Gastroesophageal sphincter (tissue), 4 donors: ENCODE data around the gene CAMSAP1. TPM values are rescaled to one million over a fixed set of nuclear protein-coding genes. Genes with fewer than 3 reads are reported as not detected.

ENCODE experiments used
- ATAC-seq: fragments of 150-250 bp; one replicate; pipeline ENCODE4 v1.9.1; 2016; ENCODE audit warnings: mild to moderate bottlenecking, moderate library complexity
- H3K27ac ChIP-seq, 4 donors: fragments of 200-600 bp; sonication (generic) in 3 of 4; 1 replicate in 3 of 4; 2 replicates in 1 of 4; pipeline ENCODE4 v1.5.1; 2016 to 2019
- H3K27me3 ChIP-seq: fragments of 200-600 bp; sonication (generic); one replicate; pipeline ENCODE4 v1.5.1; 2019
- H3K36me3 ChIP-seq, 2 donors: fragments of 200-600 bp; sonication (generic); one replicate each; pipeline ENCODE4 v1.5.1; 2019; ENCODE audit warnings: control low read depth in 1 of 2
- H3K4me1 ChIP-seq, 3 donors: fragments of 200-600 bp; sonication (generic); 1 replicate in 2 of 3; 2 replicates in 1 of 3; pipeline ENCODE4 v1.5.1; 2016 to 2019; ENCODE audit warnings: control low read depth in 2 of 3
- H3K4me3 ChIP-seq, 2 donors: fragments of 200-600 bp; sonication (generic); one replicate each; pipeline ENCODE4 v1.5.1; 2019; ENCODE audit warnings: mild to moderate bottlenecking in 1 of 2, moderate library complexity in 1 of 2
- H3K9me3 ChIP-seq, 3 donors: fragments of 200-600 bp; sonication (generic); one replicate each; pipeline ENCODE4 v1.5.1; 2017 to 2019; ENCODE audit warnings: control low read depth in 2 of 3
- CTCF ChIP-seq, 4 experiments: fragments of 200-600 bp in 2 of 4; fragments of 450-650 bp in 2 of 4; sonication (generic) in 1 of 4; IDR thresholded peaks; one replicate each; pipeline ENCODE4 v1.5.1; 2017 to 2019; ENCODE audit warnings: antibody characterized with exemption in 4 of 4, mild to moderate bottlenecking in 2 of 4, moderate library complexity in 2 of 4
- EP300 ChIP-seq: sonication (generic); formaldehyde crosslinking; IDR thresholded peaks from one replicate; pipeline ENCODE4 v1.6.1; 2017; ENCODE audit warnings: antibody characterized with exemption, mild to moderate bottlenecking
- POLR2A ChIP-seq, 2 donors: fragments of 450-650 bp; IDR thresholded peaks; one replicate each; pipeline ENCODE4 v1.6.1; 2017; ENCODE audit warnings: antibody characterized with exemption in 2 of 2, mild to moderate bottlenecking in 2 of 2, moderate library complexity in 1 of 2
- POLR2AphosphoS5 ChIP-seq: sonication (generic); formaldehyde crosslinking; IDR thresholded peaks from one replicate; pipeline ENCODE4 v1.6.1; 2017; ENCODE audit warnings: antibody characterized with exemption
- WGBS, 2 donors: methylation state at CpG; one replicate each; pipeline ENCODE4 v1.1.5; 2018; ENCODE audit warnings: low coverage in 1 of 2; 5-methylcytosine and 5-hydroxymethylcytosine counted together
- total RNA-seq, 4 donors: library from RNA; depleted of rRNA; stranded (reverse); fragments of >200 nt; gene quantifications; one replicate each; pipeline ENCODE4 v1.1.0, GENCODE V29; 2016

Gene CAMSAP1
- total RNA-seq, 4 donors from 2014 or later: 27.5 to 49.2 (median 28.2) TPM

DNA sequence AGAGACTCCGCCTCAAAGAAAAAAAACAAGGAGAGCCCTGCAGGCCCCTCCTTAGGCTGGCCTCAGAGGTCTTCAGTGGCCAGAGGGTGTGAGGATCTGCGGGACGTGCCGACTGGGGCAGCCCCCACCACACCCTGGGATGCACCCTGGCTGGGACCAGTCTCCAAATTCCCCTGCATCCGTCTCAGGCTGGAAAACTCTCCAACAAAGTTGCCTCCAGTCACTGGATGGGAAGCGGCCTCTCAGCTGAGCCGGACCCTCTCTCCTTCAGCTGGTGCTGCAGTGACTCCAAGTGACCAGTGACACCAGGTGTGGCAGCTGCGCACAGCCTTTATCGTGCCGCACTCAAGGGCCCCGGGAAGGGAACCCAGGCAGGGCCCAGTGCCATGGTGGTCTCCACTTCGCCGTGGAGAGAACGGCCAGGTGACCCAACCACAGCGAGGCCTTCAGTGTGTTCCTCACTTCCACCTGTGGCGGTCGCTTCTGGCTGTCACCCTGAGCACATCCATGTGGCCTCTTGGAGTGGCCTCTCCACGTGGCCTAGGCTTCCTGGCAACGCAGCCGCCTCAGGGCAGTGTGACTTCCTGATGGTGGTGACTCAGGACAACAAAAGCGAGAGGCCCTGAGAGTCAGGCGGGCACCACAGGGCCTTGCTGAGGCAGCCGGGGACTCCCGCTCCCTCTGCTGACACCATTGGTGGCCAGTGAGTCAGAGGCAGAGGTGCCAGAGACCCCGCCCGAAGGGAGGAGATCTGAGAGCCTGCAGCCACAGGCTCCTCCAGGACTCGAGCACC is 19.3 kb upstream of the CAMSAP1 start:
- Histone ChIP-seq H3K4me3 (no peak overlapping the region), H3K9me3 (no peaks in the 10 kb centered on the region), H3K27me3 (no peaks in the 10 kb centered on the region), H3K27ac (no peak overlapping the region), H3K4me1 (peaks cover 0 to 7% (median 0%) of the 10 kb centered on the region in 3 donors), H3K36me3 (peaks cover 0 to 68% of the 10 kb centered on the region in 2 donors)
- WGBS, 2 donors: 68% methylated on average over 4 to 5 of the region's 27 CpGs
- TF ChIP-seq CTCF (IDR thresholded peaks at IDR 0.05) (no peak), EP300 (no peak), POLR2AphosphoS5 (no peak), POLR2A (IDR thresholded peaks at IDR 0.05) (no peak)
- peak; percentile 34 for ATAC-seq

DNA sequence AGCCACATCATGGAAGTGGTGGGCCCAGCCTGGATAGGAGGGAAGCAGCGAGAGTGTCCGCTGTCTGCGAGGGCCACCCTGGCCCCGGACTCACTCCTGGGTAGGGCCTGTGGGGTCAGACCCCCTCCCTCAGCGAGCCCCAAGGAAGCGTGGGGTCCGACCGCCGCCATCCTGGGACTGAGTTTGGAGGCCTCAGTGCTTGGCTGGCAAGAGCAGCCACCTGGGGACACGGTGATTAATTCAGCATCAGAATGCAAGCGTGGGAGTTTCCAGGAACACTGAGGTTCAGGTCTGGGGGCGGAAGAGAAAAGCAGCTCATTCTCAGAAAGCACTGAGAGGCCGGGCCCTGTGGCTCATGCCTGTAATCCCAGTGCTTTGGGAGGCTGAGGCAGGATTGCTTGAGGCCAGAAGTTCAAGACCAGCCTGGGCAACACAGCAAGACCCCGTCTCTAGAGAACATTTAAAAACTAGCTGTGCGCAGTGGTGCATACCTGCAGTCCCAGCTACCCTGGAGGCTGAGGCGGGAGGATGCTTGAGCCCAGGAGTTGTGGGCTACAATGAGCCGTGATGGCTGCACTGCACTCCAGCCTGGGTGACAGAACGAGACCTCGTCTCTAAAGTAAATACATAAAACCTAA is 18.3 kb upstream of the CAMSAP1 start:
- no peak for ATAC-seq
- no peaks in the 10 kb centered on the region for H3K27me3 ChIP-seq
- no peak overlapping the region for H3K4me3 ChIP-seq
- H3K36me3 ChIP-seq: peaks cover 0 to 58% of the 10 kb centered on the region in 2 donors
- H3K9me3 ChIP-seq: no peaks in the 10 kb centered on the region
- no peak overlapping the region for H3K27ac ChIP-seq
- TF ChIP-seq POLR2A (IDR thresholded peaks at IDR 0.05) (no peak), EP300 (no peak), POLR2AphosphoS5 (no peak), CTCF (IDR thresholded peaks at IDR 0.05) (no peak)
- 85 to 89% methylated on average over 7 to 8 of the region's 19 CpGs for WGBS, 2 donors
- H3K4me1 ChIP-seq: peaks cover 0 to 7% (median 0%) of the 10 kb centered on the region in 3 donors

DNA sequence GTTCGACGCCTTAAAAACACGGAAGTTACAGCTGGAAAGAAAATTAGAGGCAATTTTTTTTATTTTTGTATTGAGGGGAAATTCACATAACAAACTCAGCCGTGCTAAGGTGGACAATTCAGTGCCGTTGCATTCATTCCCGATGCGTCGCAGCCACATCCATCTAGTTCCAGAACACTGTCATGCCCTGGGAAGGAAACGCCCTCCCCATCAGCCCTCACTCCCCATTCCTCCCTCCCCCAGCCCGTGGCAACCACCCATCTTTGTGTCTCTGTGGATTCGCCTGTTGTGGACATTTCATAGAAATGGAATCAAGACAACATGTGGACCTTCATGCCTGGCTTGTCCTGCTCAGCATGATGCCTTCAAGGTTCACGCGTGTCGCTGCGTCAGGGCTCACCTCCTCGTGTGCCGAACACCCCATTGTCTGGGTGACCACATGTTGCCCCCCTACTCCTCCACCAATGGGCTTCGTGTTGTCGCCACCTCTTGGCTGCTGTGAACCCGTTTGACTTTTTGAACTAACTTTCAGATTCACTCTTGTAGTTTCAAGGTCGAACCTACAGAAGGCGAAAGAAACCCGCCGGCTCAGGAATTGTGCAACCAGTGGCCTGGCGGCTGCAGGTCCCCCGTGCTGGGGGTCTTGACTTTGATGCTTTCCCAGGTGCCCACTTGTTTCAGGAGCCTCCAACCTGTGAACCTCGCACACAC is 17.4 kb upstream of the CAMSAP1 start:
- WGBS, 2 donors: 84 to 93% methylated on average over 13 to 23 of the region's 27 CpGs
- TF ChIP-seq EP300 (no peak), POLR2A (IDR thresholded peaks at IDR 0.05) (no peak), POLR2AphosphoS5 (no peak), CTCF (IDR thresholded peaks at IDR 0.05) (no peak)
- Histone ChIP-seq H3K4me3 (no peak overlapping the region), H3K4me1 (peaks cover 0 to 7% (median 0%) of the 10 kb centered on the region in 3 donors), H3K27ac (no peak overlapping the region), H3K27me3 (no peaks in the 10 kb centered on the region), H3K9me3 (peaks cover 0 to 3% (median 0%) of the 10 kb centered on the region in 3 donors), H3K36me3 (peaks cover 0 to 50% of the 10 kb centered on the region in 2 donors)
- ATAC-seq: no peak

DNA sequence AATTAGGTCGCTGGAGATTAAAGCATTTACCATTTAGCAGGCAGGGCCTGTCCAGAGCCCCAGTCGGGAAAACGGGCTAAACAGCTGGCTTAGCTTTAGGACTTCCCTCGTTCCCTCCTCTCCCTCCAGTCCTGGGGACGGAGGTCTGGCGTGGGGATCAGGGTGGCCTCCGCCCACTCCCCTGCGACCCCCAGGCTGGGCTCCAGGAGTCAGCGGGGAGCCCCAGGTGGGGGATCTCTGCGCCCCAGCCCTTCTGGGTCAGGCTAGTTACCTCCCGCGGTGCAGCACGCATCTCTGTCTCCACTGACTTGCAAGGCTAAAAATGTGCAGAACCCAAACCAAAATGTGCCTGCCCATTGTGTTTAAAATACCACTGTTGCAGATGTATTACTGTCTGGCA is 16.2 kb upstream of the CAMSAP1 start:
- 87 to 100% methylated on average over 6 to 8 of the region's 13 CpGs for WGBS, 2 donors
- no peak for ATAC-seq
- no peak overlapping the region for H3K27ac ChIP-seq
- H3K4me1 ChIP-seq: peaks cover 0 to 7% (median 0%) of the 10 kb centered on the region in 3 donors
- no peak overlapping the region for H3K4me3 ChIP-seq
- TF ChIP-seq POLR2AphosphoS5 (no peak), POLR2A (IDR thresholded peaks at IDR 0.05) (no peak), CTCF (IDR thresholded peaks at IDR 0.05) (no peak), EP300 (no peak)
- peaks cover 0 to 37% of the 10 kb centered on the region in 2 donors for H3K36me3 ChIP-seq
- H3K27me3 ChIP-seq: no peaks in the 10 kb centered on the region
- peaks cover 0 to 16% (median 0%) of the 10 kb centered on the region in 3 donors for H3K9me3 ChIP-seq
